NT2/D1 (cell line): ENCODE data around the gene MROH2A.

ENCODE experiments used
- DNase-seq: peaks from one replicate; pipeline ENCODE4 v3.0.0-alpha.2; 2011; ENCODE audit warnings: low read depth, low spot score
- H3K27me3 ChIP-seq: 2 replicates; pipeline ENCODE4 v1.6.0; 2011; ENCODE audit warnings: mild to moderate bottlenecking; ENCODE audit not compliant: insufficient read length, insufficient read depth
- H3K36me3 ChIP-seq: 2 replicates; pipeline ENCODE4 v1.6.1; 2011; ENCODE audit warnings: mild to moderate bottlenecking, low read length, mixed read lengths; ENCODE audit not compliant: insufficient read depth, insufficient read length
- H3K4me1 ChIP-seq: 2 replicates; pipeline ENCODE4 v1.5.1; 2011; ENCODE audit not compliant: insufficient read depth, insufficient read length
- H3K4me3 ChIP-seq: 2 replicates; pipeline ENCODE4 v1.5.1; 2011; ENCODE audit warnings: low read depth; ENCODE audit not compliant: insufficient read length
- H3K9ac ChIP-seq: 2 replicates; pipeline ENCODE4 v1.6.0; 2011; ENCODE audit warnings: low read depth; ENCODE audit not compliant: insufficient read length
- H3K9me3 ChIP-seq: 2 replicates; pipeline ENCODE4 v1.5.1; 2011; ENCODE audit warnings: mild to moderate bottlenecking, low read length; ENCODE audit not compliant: insufficient read depth
- SUZ12 ChIP-seq: IDR thresholded peaks from 2 replicates; pipeline ENCODE4 v1.6.1; 2011; ENCODE audit not compliant: insufficient read length, insufficient read depth; ENCODE audit errors: extremely low read depth
- YY1 ChIP-seq: IDR thresholded peaks from 2 replicates; pipeline ENCODE4 v1.6.1; 2011; ENCODE audit not compliant: insufficient read length, insufficient read depth
- ZNF274 ChIP-seq: IDR thresholded peaks from 2 replicates; pipeline ENCODE4 v1.6.1; 2011; ENCODE audit warnings: mild to moderate bottlenecking, low read depth, low read length

The MROH2A gene

DNA sequence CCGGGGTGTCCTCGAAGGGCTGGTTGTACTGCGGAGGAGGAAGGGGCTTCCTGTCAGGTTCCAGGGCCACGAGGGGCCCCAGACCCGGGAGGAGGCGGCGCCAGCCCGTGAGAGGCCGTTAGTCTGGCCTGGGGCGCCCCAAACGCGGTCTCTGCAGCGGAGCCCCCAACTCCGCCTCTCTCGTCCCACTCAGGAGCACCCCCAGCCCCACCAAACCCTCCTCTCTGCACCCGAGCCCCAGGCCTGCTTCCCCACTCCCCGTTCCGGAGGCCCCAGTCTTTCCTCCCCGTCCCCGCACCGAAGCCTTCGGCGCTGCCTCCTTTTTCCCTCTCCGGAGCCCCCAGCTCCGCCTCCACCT is 75.7 kb downstream of the MROH2A start:
- TF ChIP-seq YY1 (no peak), ZNF274 (no peak), SUZ12 (no peak)
- H3K36me3 ChIP-seq, result peaks cover 49% of the 10 kb centered on the region

GRCh38 chr2:233854241-233854981 is 76.3 kb downstream of the MROH2A start, which contains the start of gene HJURP:
Gene HJURP, minus strand, starts transcription at chr2:233854535. Its CDS starts 35 bp downstream, at chr2:233854500.
- peaks cover 43% of the 10 kb centered on the region for H3K36me3 ChIP-seq
- TF ChIP-seq YY1, result no peak
- no peak for TF ChIP-seq SUZ12
- no peak for TF ChIP-seq ZNF274
- H3K9me3 ChIP-seq, result no peaks in the 10 kb centered on the region
- peak within 1 kb of the TSS; percentile 96 for H3K9ac ChIP-seq
- H3K27me3 ChIP-seq, result no peaks in the 10 kb centered on the region
- peak; percentile 94 for DNase-seq
- H3K4me1 ChIP-seq, result no peaks in the 10 kb centered on the region
- peak within 1 kb of the TSS; percentile 93 for H3K4me3 ChIP-seq

More for the DNA sequence above, 75.7 kb downstream of the MROH2A start:
- H3K4me3 ChIP-seq, result peak overlapping the region; percentile 93
- no peak for DNase-seq
- H3K9me3 ChIP-seq, result no peaks in the 10 kb centered on the region
- H3K9ac ChIP-seq, result peak overlapping the region; percentile 96
- no peaks in the 10 kb centered on the region for H3K27me3 ChIP-seq
- H3K4me1 ChIP-seq, result no peaks in the 10 kb centered on the region

DNA sequence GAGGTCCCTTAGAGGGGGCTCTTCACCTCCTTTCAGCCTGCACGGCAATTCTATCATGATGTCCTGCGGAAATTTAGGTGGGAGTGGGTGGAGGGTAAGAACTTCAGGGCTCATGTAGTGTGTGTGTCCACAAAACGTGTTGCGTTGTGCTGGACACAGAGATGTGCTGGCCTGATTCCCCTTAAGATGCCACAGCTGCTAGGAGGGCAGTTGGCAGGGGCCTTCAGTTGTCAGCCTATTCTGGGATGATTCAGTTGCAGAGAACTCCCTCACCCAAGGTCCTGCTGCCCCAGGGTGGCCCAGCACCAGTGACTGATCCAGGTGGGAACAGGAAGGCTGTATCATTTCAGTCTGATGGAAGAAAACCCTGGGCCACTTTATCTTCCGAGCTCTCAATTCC is 77.2 kb downstream of the MROH2A start:
- DNase-seq, result no peak
- Histone ChIP-seq H3K4me1 (no peaks in the 10 kb centered on the region), H3K9ac (no peak overlapping the region), H3K36me3 (peaks cover 34% of the 10 kb centered on the region), H3K9me3 (no peaks in the 10 kb centered on the region), H3K27me3 (no peaks in the 10 kb centered on the region), H3K4me3 (no peak overlapping the region)
- TF ChIP-seq ZNF274 (no peak), YY1 (no peak), SUZ12 (no peak)

GRCh38 chr2:233856184-233856583 is 78.1 kb downstream of the MROH2A start:
- H3K4me1 ChIP-seq, result no peaks in the 10 kb centered on the region
- no peak for DNase-seq
- H3K9me3 ChIP-seq, result no peaks in the 10 kb centered on the region
- H3K36me3 ChIP-seq, result peaks cover 25% of the 10 kb centered on the region
- no peaks in the 10 kb centered on the region for H3K27me3 ChIP-seq
- TF ChIP-seq ZNF274 (no peak), SUZ12 (no peak), YY1 (no peak)
- no peak overlapping the region for H3K4me3 ChIP-seq
- H3K9ac ChIP-seq, result no peak overlapping the region

GRCh38 chr2:233857511-233858141 is 79.5 kb downstream of the MROH2A start:
- H3K4me1 ChIP-seq, result no peaks in the 10 kb centered on the region
- no peaks in the 10 kb centered on the region for H3K9me3 ChIP-seq
- H3K36me3 ChIP-seq, result peaks cover 11% of the 10 kb centered on the region
- no peaks in the 10 kb centered on the region for H3K27me3 ChIP-seq
- TF ChIP-seq SUZ12 (no peak), ZNF274 (no peak), YY1 (no peak)
- DNase-seq, result no peak
- H3K4me3 ChIP-seq, result no peak overlapping the region
- H3K9ac ChIP-seq, result no peak overlapping the region

DNA sequence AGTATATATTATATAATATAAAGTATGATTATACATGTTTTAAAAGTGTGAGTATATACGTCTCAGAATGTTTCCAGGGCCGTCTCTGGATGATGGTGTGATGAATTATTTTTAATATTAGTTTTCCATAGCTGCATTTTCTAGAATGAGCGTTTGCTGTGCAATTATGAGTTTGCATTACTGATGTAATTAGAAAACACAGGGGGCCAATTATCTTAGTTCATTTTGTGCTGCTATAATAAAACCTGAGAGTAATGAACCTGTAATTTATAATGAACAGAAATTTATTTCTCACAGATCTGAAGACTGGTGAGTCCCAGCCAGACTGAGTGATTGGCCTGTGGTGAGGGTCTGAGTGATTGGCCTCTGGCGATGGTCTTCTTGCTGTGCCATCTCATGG is 80.2 kb downstream of the MROH2A start:
- H3K4me3 ChIP-seq, result no peak overlapping the region
- no peaks in the 10 kb centered on the region for H3K9me3 ChIP-seq
- peaks cover 4% of the 10 kb centered on the region for H3K36me3 ChIP-seq
- TF ChIP-seq YY1 (no peak), ZNF274 (no peak), SUZ12 (no peak)
- no peak for DNase-seq
- no peaks in the 10 kb centered on the region for H3K4me1 ChIP-seq
- H3K27me3 ChIP-seq, result no peaks in the 10 kb centered on the region
- no peak overlapping the region for H3K9ac ChIP-seq

- Histone ChIP-seq H3K9ac (no peak overlapping the region), H3K36me3 (peaks cover 14% of the 10 kb centered on the region), H3K4me3 (no peak overlapping the region), H3K9me3 (peaks cover 16% of the 10 kb centered on the region; the same call in 1 of the 2 replicates), H3K4me1 (no peaks in the 10 kb centered on the region), H3K27me3 (no peaks in the 10 kb centered on the region)
- no peak for DNase-seq
- TF ChIP-seq ZNF274 (no peak), SUZ12 (no peak), YY1 (no peak)
Measured at GRCh38 chr2:233862261-233862768, 84.2 kb downstream of the MROH2A start.
